ENCODE results near the gene SIKE1.
"Not testable (repeated sequence)": the region's sequence is repeated elsewhere in the genome, so short reads cannot be mapped to it uniquely, and the experiment has no call there.

SIKE1 gene

DNA sequence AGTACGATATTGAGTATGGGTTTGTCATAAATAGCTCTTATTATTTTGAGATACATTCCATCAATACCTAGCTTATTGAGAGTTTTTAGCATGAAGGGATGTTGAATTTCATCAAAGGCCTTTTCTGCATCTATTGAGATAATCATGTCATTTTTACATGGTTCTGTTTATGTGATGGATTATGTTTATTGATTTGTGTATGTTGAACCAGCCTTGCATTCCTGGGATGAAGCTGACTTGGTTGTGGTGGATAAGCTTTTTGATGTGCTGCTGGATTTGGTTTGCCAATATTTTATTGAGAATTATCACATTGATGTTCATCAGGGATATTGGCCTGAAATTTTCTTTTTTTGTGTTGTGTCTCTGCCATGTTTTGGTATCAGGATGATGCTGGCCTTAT lies 6.0 kb upstream of the SIKE1 start:
- not testable (repeated sequence) for H3K9ac ChIP-seq (ENCODE audit: low read depth in 1 of 2, low read length in 2 of 2); H3K36me3 ChIP-seq (ENCODE audit: control insufficient read depth in 1 of 2, insufficient read depth in 2 of 2, low read length in 2 of 2); H3K9me3 ChIP-seq (ENCODE audit: control insufficient read depth in 1 of 2, low read length in 2 of 2); H3K27ac ChIP-seq (ENCODE audit: low read depth, low read length); H3K4me1 ChIP-seq (ENCODE audit: control insufficient read depth in 1 of 2, insufficient read depth in 2 of 2, low read length in 2 of 2); H3K27me3 ChIP-seq (ENCODE audit: control insufficient read depth in 1 of 2, insufficient read depth in 2 of 2, low read length in 2 of 2); H3K4me3 ChIP-seq (ENCODE audit: low read depth in 1 of 2, low read length in 2 of 2)

DNA sequence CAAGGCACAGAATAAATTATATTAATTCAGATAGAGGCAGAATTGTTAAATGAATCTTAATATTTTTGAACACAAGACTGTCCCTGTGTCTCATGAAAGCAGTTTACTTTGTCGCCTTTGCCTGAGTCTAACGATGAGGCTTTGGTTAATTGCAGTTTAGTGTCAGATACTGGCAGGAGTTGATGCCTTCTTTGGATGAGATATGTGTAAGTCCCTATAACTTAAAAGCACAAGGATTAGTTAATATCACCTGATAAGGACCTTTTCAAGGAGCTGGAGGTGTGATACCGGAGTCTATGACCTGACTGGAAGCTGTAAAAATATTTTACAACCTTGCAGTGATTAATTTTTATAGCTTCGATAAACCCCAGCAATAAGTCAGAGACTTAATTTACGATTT lies 2.0 kb upstream of the SIKE1 start:
- peaks cover 0 to 5% of the 10 kb centered on the region in 2 donors for H3K9me3 ChIP-seq (ENCODE audit: control insufficient read depth in 1 of 2, low read length in 2 of 2)
- peaks cover 17 to 18% of the 10 kb centered on the region in 2 donors for H3K4me1 ChIP-seq (ENCODE audit: control insufficient read depth in 1 of 2, insufficient read depth in 2 of 2, low read length in 2 of 2)
- H3K27me3 ChIP-seq (ENCODE audit: control insufficient read depth in 1 of 2, insufficient read depth in 2 of 2, low read length in 2 of 2), result no peaks in the 10 kb centered on the region
- peaks cover 6 to 12% of the 10 kb centered on the region in 2 donors for H3K36me3 ChIP-seq (ENCODE audit: control insufficient read depth in 1 of 2, insufficient read depth in 2 of 2, low read length in 2 of 2)
- H3K4me3 ChIP-seq (ENCODE audit: low read depth in 1 of 2, low read length in 2 of 2), result no peak overlapping the region
- H3K27ac ChIP-seq (ENCODE audit: low read depth, low read length), result no peak overlapping the region
- no peak overlapping the region for H3K9ac ChIP-seq (ENCODE audit: low read depth in 1 of 2, low read length in 2 of 2)

- Histone ChIP-seq H3K27me3 (ENCODE audit: control insufficient read depth in 1 of 2, insufficient read depth in 2 of 2, low read length in 2 of 2) (no peaks in the 10 kb centered on the region), H3K36me3 (ENCODE audit: control insufficient read depth in 1 of 2, insufficient read depth in 2 of 2, low read length in 2 of 2) (peaks cover 12 to 27% of the 10 kb centered on the region in 2 donors), H3K4me1 (ENCODE audit: control insufficient read depth in 1 of 2, insufficient read depth in 2 of 2, low read length in 2 of 2) (peaks cover 17 to 18% of the 10 kb centered on the region in 2 donors), H3K9ac (ENCODE audit: low read depth in 1 of 2, low read length in 2 of 2) (peak overlapping the region; percentile 88 to 95), H3K4me3 (ENCODE audit: low read depth in 1 of 2, low read length in 2 of 2) (peak overlapping the region; percentile 85 to 100), H3K9me3 (ENCODE audit: control insufficient read depth in 1 of 2, low read length in 2 of 2) (no peaks in the 10 kb centered on the region), H3K27ac (ENCODE audit: low read depth, low read length) (no peak overlapping the region)
Observed at GRCh38 chr1:114779722-114780121, 763 bp downstream of the SIKE1 start.

DNA sequence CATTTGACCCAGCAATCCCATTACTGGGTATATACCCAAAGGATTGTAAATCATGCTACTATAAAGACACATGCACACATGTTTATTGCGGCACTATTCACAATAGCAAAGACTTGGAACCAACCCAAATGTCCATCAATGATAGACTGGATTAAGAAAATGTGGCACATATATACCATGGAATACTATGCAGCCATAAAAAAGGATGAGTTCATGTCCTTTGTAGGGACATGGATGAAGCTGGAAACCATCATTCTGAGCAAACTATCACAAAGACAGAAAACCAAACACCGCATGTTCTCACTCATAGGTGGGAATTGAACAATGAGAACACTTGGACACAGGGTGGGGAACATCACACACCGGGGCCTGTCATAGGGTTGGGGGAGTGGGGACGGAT lies 3.8 kb downstream of the SIKE1 start:
- H3K36me3 ChIP-seq (ENCODE audit: control insufficient read depth in 1 of 2, insufficient read depth in 2 of 2, low read length in 2 of 2), result peaks cover 14 to 47% of the 10 kb centered on the region in 2 donors
- not testable (repeated sequence) for H3K27me3 ChIP-seq (ENCODE audit: control insufficient read depth in 1 of 2, insufficient read depth in 2 of 2, low read length in 2 of 2)

DNA sequence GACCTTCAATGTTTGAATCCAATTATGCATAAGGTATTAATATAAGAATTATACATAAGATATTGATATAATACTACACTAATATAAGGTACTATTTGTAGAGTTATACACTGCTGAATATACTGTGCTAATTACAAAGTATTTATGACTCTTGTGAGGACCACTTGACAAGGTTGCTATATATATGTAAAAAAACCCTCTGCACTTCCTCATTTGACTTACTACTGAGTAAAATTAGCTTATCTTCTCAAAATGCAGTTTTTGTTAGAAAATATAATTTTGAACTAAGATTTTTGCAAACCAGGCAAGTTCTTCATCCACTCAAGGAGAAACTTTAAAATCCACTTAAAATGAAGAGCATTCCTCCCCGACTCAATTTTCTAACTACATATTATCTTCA lies 8.5 kb downstream of the SIKE1 start:
- no peak overlapping the region for H3K27ac ChIP-seq (ENCODE audit: low read depth, low read length)
- no peaks in the 10 kb centered on the region for H3K4me1 ChIP-seq (ENCODE audit: control insufficient read depth in 1 of 2, insufficient read depth in 2 of 2, low read length in 2 of 2)
- no peaks in the 10 kb centered on the region for H3K9me3 ChIP-seq (ENCODE audit: control insufficient read depth in 1 of 2, low read length in 2 of 2)
- no peaks in the 10 kb centered on the region for H3K27me3 ChIP-seq (ENCODE audit: control insufficient read depth in 1 of 2, insufficient read depth in 2 of 2, low read length in 2 of 2)
- H3K36me3 ChIP-seq (ENCODE audit: control insufficient read depth in 1 of 2, insufficient read depth in 2 of 2, low read length in 2 of 2), result peaks cover 14 to 54% of the 10 kb centered on the region in 2 donors
- no peak overlapping the region for H3K9ac ChIP-seq (ENCODE audit: low read depth in 1 of 2, low read length in 2 of 2)
- no peak overlapping the region for H3K4me3 ChIP-seq (ENCODE audit: low read depth in 1 of 2, low read length in 2 of 2)

More for the DNA sequence above, 3.8 kb downstream of the SIKE1 start:
- not testable (repeated sequence) for H3K9me3 ChIP-seq (ENCODE audit: control insufficient read depth in 1 of 2, low read length in 2 of 2); H3K9ac ChIP-seq (ENCODE audit: low read depth in 1 of 2, low read length in 2 of 2); H3K27ac ChIP-seq (ENCODE audit: low read depth, low read length); H3K4me3 ChIP-seq (ENCODE audit: low read depth in 1 of 2, low read length in 2 of 2)
- H3K4me1 ChIP-seq (ENCODE audit: control insufficient read depth in 1 of 2, insufficient read depth in 2 of 2, low read length in 2 of 2), result peaks cover 13 to 14% of the 10 kb centered on the region in 2 donors

DNA sequence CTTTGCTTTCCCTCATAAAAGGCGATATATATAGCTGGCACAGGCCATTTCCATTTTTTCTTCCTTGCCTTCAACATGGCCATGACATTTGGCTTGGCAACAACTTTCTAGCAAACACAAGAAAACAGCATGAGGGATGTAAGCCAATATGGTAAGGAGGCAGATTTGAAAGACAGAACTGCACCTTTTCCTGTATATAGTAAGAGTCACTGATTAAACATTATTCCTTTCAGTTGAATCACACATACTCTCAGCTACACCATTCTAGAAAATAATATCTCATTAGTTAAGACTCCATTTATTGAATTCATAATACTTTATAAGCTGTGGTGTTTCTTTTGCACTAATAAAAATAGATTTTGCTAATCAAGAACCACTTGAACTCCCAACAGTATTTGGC lies 9.5 kb downstream of the SIKE1 start:
- no peak overlapping the region for H3K9ac ChIP-seq (ENCODE audit: low read depth in 1 of 2, low read length in 2 of 2)
- peaks cover 9 to 49% of the 10 kb centered on the region in 2 donors for H3K36me3 ChIP-seq (ENCODE audit: control insufficient read depth in 1 of 2, insufficient read depth in 2 of 2, low read length in 2 of 2)

DNA sequence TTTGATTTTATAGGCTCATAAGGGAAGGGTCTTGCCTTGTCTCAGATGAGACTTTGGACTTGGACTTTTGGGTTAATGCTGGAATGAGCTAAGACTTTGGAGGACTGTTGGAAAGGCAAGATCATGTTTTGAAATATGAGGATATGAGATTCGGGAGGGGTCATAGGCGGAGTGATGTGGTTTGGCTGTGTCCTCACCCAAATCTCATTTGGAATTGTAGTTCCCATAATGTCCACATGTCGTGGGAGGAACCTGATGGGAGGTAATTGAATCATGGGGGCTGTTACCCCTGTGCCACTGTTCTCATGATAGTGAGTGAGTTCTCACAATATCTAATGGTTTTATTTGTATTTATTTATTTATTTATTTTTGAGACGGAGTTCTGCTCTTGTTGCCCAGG lies 15.8 kb downstream of the SIKE1 start:
- H3K4me3 ChIP-seq (ENCODE audit: low read depth in 1 of 2, low read length in 2 of 2), result no peak overlapping the region
- H3K9ac ChIP-seq (ENCODE audit: low read depth in 1 of 2, low read length in 2 of 2), result no peak overlapping the region
- no peaks in the 10 kb centered on the region for H3K4me1 ChIP-seq (ENCODE audit: control insufficient read depth in 1 of 2, insufficient read depth in 2 of 2, low read length in 2 of 2)

More for the DNA sequence above, 9.5 kb downstream of the SIKE1 start:
- Histone ChIP-seq H3K4me3 (ENCODE audit: low read depth in 1 of 2, low read length in 2 of 2) (no peak overlapping the region), H3K27ac (ENCODE audit: low read depth, low read length) (no peak overlapping the region), H3K27me3 (ENCODE audit: control insufficient read depth in 1 of 2, insufficient read depth in 2 of 2, low read length in 2 of 2) (no peaks in the 10 kb centered on the region), H3K9me3 (ENCODE audit: control insufficient read depth in 1 of 2, low read length in 2 of 2) (no peaks in the 10 kb centered on the region), H3K4me1 (ENCODE audit: control insufficient read depth in 1 of 2, insufficient read depth in 2 of 2, low read length in 2 of 2) (no peaks in the 10 kb centered on the region)

GRCh38 chr1:114758256-114758832 lies 22.1 kb downstream of the SIKE1 start:
- Histone ChIP-seq H3K36me3 (ENCODE audit: control insufficient read depth in 1 of 2, insufficient read depth in 2 of 2, low read length in 2 of 2) (no peaks in the 10 kb centered on the region), H3K9ac (ENCODE audit: low read depth in 1 of 2, low read length in 2 of 2) (peak overlapping the region; percentile 99 to 100), H3K27me3 (ENCODE audit: control insufficient read depth in 1 of 2, insufficient read depth in 2 of 2, low read length in 2 of 2) (no peaks in the 10 kb centered on the region), H3K27ac (ENCODE audit: low read depth, low read length) (no peak overlapping the region), H3K4me3 (ENCODE audit: low read depth in 1 of 2, low read length in 2 of 2) (peak overlapping the region; percentile 93 to 100), H3K9me3 (ENCODE audit: control insufficient read depth in 1 of 2, low read length in 2 of 2) (no peaks in the 10 kb centered on the region), H3K4me1 (ENCODE audit: control insufficient read depth in 1 of 2, insufficient read depth in 2 of 2, low read length in 2 of 2) (peaks cover 31 to 33% of the 10 kb centered on the region in 2 donors)

More for the DNA sequence above, 15.8 kb downstream of the SIKE1 start:
- H3K27ac ChIP-seq (ENCODE audit: low read depth, low read length), result no peak overlapping the region
- no peaks in the 10 kb centered on the region for H3K9me3 ChIP-seq (ENCODE audit: control insufficient read depth in 1 of 2, low read length in 2 of 2)
- H3K36me3 ChIP-seq (ENCODE audit: control insufficient read depth in 1 of 2, insufficient read depth in 2 of 2, low read length in 2 of 2), result peaks cover 0 to 8% of the 10 kb centered on the region in 2 donors
- no peaks in the 10 kb centered on the region for H3K27me3 ChIP-seq (ENCODE audit: control insufficient read depth in 1 of 2, insufficient read depth in 2 of 2, low read length in 2 of 2)

DNA sequence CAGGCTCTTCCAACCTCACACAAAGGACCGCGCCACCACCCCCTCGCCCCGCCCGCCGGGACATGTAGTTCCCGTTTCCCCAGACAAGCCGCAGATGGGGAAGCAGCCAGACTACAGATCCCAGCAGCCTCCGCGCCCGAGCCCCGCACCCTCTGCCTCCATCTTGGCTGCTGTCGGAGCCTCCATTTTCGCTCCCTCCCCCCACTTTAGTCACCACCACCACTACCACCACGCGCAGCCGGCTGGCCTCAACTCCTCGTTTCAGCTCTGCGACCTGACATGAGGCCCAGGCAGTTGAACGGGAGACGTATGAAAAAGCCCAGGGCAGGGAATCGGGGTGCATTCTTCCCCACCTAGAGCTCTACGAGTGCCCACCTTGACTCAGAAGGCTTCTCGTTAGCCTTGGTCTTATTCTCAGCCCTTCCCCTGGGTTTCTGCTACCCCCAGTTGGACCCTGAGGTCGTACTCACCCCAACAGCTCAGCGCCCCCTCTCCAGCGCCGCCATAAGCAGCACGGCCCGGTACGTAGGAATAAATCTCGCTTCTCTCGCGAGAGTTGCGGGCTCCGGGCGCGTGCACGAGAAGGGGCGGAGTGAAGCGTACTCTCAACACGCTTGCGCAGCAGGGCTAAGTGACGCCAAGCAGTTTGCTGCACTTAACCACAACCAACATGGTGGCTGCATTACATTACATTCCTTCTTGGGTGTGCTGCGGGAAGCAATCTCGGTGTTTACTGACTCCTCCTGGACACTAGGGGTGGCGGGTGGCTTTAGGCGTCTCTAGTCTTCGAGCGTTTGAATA lies 22.8 kb downstream of the SIKE1 start, which contains the start of gene CSDE1:
Gene CSDE1 (minus strand): TSS at position 530 of the 801 bp plus-strand sequence. CDS start 18,094 bp downstream, outside the sequence.
- H3K9ac ChIP-seq (ENCODE audit: low read depth in 1 of 2, low read length in 2 of 2), result peak within 1 kb of the TSS; percentile 99 to 100
- H3K4me3 ChIP-seq (ENCODE audit: low read depth in 1 of 2, low read length in 2 of 2), result peak within 1 kb of the TSS; percentile 93 to 100
- H3K9me3 ChIP-seq (ENCODE audit: control insufficient read depth in 1 of 2, low read length in 2 of 2), result no peaks in the 10 kb centered on the region
- H3K27ac ChIP-seq (ENCODE audit: low read depth, low read length), result peak within 1 kb of the TSS; percentile 97
- H3K4me1 ChIP-seq (ENCODE audit: control insufficient read depth in 1 of 2, insufficient read depth in 2 of 2, low read length in 2 of 2), result peaks cover 38 to 40% of the 10 kb centered on the region in 2 donors
- no peaks in the 10 kb centered on the region for H3K27me3 ChIP-seq (ENCODE audit: control insufficient read depth in 1 of 2, insufficient read depth in 2 of 2, low read length in 2 of 2)
- H3K36me3 ChIP-seq (ENCODE audit: control insufficient read depth in 1 of 2, insufficient read depth in 2 of 2, low read length in 2 of 2), result no peaks in the 10 kb centered on the region

- Histone ChIP-seq H3K27ac (ENCODE audit: low read depth, low read length) (peak overlapping the region; percentile 97), H3K4me3 (ENCODE audit: low read depth in 1 of 2, low read length in 2 of 2) (peak overlapping the region; percentile 93 to 100), H3K27me3 (ENCODE audit: control insufficient read depth in 1 of 2, insufficient read depth in 2 of 2, low read length in 2 of 2) (no peaks in the 10 kb centered on the region), H3K9ac (ENCODE audit: low read depth in 1 of 2, low read length in 2 of 2) (peak overlapping the region; percentile 99 to 100), H3K4me1 (ENCODE audit: control insufficient read depth in 1 of 2, insufficient read depth in 2 of 2, low read length in 2 of 2) (peaks cover 43 to 46% of the 10 kb centered on the region in 2 donors), H3K9me3 (ENCODE audit: control insufficient read depth in 1 of 2, low read length in 2 of 2) (no peaks in the 10 kb centered on the region), H3K36me3 (ENCODE audit: control insufficient read depth in 1 of 2, insufficient read depth in 2 of 2, low read length in 2 of 2) (no peaks in the 10 kb centered on the region)
Observed at GRCh38 chr1:114756949-114757454, 23.5 kb downstream of the SIKE1 start.

Measured in duodenal mucosa (tissue), 2 donors.